Thyroid gland (tissue), 4 donors: ENCODE measurements around the gene TMEM263. TPM values are rescaled to one million over a fixed set of nuclear protein-coding genes. Genes with fewer than 3 reads are reported as not detected.

Experiments
- DNase-seq, 2 donors: peaks; one replicate each; pipeline ENCODE4 v3.0.0-alpha.2; 2019
- H3K27ac ChIP-seq, 3 donors: fragments of 200-600 bp; sonication (generic); 1 replicate in 2 of 3; 2 replicates in 1 of 3; pipeline ENCODE4 v1.5.1; 2016 to 2019; ENCODE audit warnings: mild to moderate bottlenecking in 1 of 3, moderate library complexity in 1 of 3
- H3K27me3 ChIP-seq: fragments of 200-600 bp; sonication (generic); one replicate; pipeline ENCODE4 v1.5.1; 2019
- H3K36me3 ChIP-seq, 2 donors: fragments of 200-600 bp; sonication (generic); one replicate each; pipeline ENCODE4 v1.5.1; 2016 to 2019
- H3K4me1 ChIP-seq, 2 donors: fragments of 200-600 bp; sonication (generic); one replicate each; pipeline ENCODE4 v1.5.1; 2017 to 2019
- H3K4me3 ChIP-seq, 3 donors: fragments of 200-600 bp; sonication (generic); replicated peaks in 1 of 3; 1 replicate in 2 of 3; 2 replicates in 1 of 3; pipeline ENCODE4 v1.5.1; 2016; ENCODE audit warnings: mild to moderate bottlenecking in 1 of 3
- H3K9me3 ChIP-seq: fragments of 200-600 bp; sonication (generic); one replicate; pipeline ENCODE4 v1.5.1; 2017
- POLR2A ChIP-seq, 2 donors: fragments of 450-650 bp; IDR thresholded peaks; one replicate each; pipeline ENCODE4 v1.6.1; 2017; ENCODE audit warnings: antibody characterized with exemption in 2 of 2, mild to moderate bottlenecking in 2 of 2, moderate library complexity in 1 of 2
- WGBS, 2 donors: methylation state at CpG; one replicate each; pipeline ENCODE4 v1.1.5; 2017; 5-methylcytosine and 5-hydroxymethylcytosine counted together
- intact Hi-C: fragments of 100-400 bp; cut with DNase I; formaldehyde crosslinking; loops from one replicate; pipeline ENCODE4 v1.15.1; 2023
- total RNA-seq, 4 donors: library from RNA; depleted of rRNA; stranded (reverse); fragments of >200 nt; gene quantifications; one replicate each; pipeline ENCODE4 v1.2.3, GENCODE V29; 2016
- TF ChIP-seq, protein P1 (sequence below), 6 experiments: fragments of 200-600 bp in 3 of 6; fragments of 450-650 bp in 3 of 6; sonication (generic) in 3 of 6; IDR thresholded peaks; one replicate each; pipeline ENCODE4 v1.5.1; 2016 to 2019; ENCODE audit warnings: antibody characterized with exemption in 6 of 6, mild to moderate bottlenecking in 2 of 6, inconsistent platforms in 1 of 6, moderate library complexity in 1 of 6

Gene TMEM263
- total RNA-seq, 4 donors from 2014 or later: 74.3 to 91.0 (median 81.9) TPM

- TF ChIP-seq, protein P1, sequence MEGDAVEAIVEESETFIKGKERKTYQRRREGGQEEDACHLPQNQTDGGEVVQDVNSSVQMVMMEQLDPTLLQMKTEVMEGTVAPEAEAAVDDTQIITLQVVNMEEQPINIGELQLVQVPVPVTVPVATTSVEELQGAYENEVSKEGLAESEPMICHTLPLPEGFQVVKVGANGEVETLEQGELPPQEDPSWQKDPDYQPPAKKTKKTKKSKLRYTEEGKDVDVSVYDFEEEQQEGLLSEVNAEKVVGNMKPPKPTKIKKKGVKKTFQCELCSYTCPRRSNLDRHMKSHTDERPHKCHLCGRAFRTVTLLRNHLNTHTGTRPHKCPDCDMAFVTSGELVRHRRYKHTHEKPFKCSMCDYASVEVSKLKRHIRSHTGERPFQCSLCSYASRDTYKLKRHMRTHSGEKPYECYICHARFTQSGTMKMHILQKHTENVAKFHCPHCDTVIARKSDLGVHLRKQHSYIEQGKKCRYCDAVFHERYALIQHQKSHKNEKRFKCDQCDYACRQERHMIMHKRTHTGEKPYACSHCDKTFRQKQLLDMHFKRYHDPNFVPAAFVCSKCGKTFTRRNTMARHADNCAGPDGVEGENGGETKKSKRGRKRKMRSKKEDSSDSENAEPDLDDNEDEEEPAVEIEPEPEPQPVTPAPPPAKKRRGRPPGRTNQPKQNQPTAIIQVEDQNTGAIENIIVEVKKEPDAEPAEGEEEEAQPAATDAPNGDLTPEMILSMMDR (IDR thresholded peaks at IDR 0.05): no peak
- no peak for TF ChIP-seq POLR2A (IDR thresholded peaks at IDR 0.05)
- Histone ChIP-seq H3K9me3 (no peaks in the 10 kb centered on the region), H3K4me3 (no peak overlapping the region), H3K36me3 (no peaks in the 10 kb centered on the region), H3K4me1 (peaks cover 22 to 38% of the 10 kb centered on the region in 2 donors), H3K27ac (no peak overlapping the region), H3K27me3 (no peaks in the 10 kb centered on the region)
- 95 to 97% methylated on average over 6 of the region's 6 CpGs for WGBS, 2 donors
- no peak for DNase-seq
- intact Hi-C loops: no loop called here
Measured at GRCh38 chr12:106984588-106985137, 29.0 kb downstream of the TMEM263 start.

GRCh38 chr12:106985479-106985878 lies 29.8 kb downstream of the TMEM263 start:
- 88 to 93% methylated on average over 5 of the region's 5 CpGs for WGBS, 2 donors
- DNase-seq: no peak
- intact Hi-C loops: no loop called here
- H3K36me3 ChIP-seq: no peaks in the 10 kb centered on the region
- TF ChIP-seq, protein P1 (IDR thresholded peaks at IDR 0.05): no peak
- TF ChIP-seq POLR2A (IDR thresholded peaks at IDR 0.05): no peak
- peaks cover 22 to 38% of the 10 kb centered on the region in 2 donors for H3K4me1 ChIP-seq
- H3K4me3 ChIP-seq: no peak overlapping the region
- H3K27ac ChIP-seq: no peak overlapping the region
- no peaks in the 10 kb centered on the region for H3K27me3 ChIP-seq
- no peaks in the 10 kb centered on the region for H3K9me3 ChIP-seq

DNA sequence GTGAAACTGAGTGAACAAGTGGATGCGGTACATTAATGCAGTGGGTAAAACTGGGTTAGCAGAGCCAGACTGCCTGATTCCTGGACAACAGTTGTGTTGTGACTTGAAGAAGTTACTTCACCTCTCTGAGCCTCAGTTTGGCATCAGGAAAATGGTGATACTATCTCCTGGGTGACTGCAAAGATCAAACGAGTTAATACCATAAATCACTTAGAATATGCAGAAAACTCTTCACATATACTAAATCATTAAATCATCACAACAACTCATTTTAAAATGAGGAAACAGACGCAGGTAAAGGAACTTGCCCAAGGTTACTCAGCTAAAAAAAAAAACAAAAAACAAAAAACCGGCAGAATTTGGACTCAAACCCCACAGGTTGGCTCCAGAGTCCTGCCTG lies 30.4 kb downstream of the TMEM263 start:
- H3K4me3 ChIP-seq: peak overlapping the region; percentile 42 to 76 (median 62)
- 32 to 35% methylated on average over 4 of the region's 4 CpGs for WGBS, 2 donors
- H3K9me3 ChIP-seq: no peaks in the 10 kb centered on the region
- no peaks in the 10 kb centered on the region for H3K27me3 ChIP-seq
- peaks cover 19 to 34% of the 10 kb centered on the region in 2 donors for H3K4me1 ChIP-seq
- intact Hi-C loops: no loop called here
- TF ChIP-seq, protein P1 (IDR thresholded peaks at IDR 0.05): no peak
- TF ChIP-seq POLR2A (IDR thresholded peaks at IDR 0.05): no peak
- H3K27ac ChIP-seq: peak overlapping the region in 1 of 3 donors; percentile 93
- no peaks in the 10 kb centered on the region for H3K36me3 ChIP-seq
- DNase-seq: no peak

DNA sequence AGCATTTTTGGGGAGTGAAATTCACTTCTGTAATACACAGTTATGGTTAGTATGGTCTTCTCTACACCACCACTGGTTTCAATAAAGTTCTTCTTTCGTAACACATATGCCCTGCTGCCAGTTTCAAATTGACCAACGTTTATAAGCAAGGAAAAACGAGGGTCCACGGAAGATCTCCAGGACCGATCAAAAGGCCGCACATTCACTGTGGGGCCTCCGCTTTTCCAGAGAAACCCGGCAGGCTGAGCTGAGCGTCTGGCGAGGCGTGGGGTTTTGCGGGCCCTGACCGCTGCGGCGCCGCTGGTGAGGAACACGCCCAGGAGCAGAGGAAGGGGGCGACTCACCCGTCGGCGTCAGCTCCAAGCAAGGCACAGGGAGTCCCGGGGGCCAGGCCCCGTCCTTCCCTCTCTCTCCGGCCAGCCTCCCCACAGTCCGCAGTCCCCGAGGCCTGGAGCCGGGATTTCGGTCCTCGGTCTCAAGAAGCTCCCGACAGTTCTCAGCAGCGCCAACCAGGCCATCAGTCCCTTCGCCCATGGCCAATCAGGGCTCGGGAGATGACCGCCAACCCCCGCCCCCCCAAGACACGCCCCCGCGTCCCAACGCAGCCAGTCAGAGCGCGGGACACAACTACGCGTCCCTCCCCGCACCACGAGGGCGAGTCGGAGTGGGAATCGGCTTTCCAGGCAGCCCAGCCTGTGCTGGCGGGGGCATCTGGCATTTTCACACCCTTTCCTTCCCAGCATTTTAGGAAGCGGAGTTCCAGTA lies 31.1 kb downstream of the TMEM263 start, which contains the start of gene MTERF2:
TSS of gene MTERF2 (minus strand) at position 522 of the 765 bp plus-strand sequence. CDS start 8,432 bp downstream, outside the sequence.
- DNase-seq: peak; percentile 94 to 95
- TF ChIP-seq, protein P1 (IDR thresholded peaks at IDR 0.05): no peak
- TF ChIP-seq POLR2A (IDR thresholded peaks at IDR 0.05): peak in 1 of 2 donors; percentile 90
- WGBS, 2 donors: 0 to 1% methylated on average over 19 to 37 of the region's 50 CpGs

DNA sequence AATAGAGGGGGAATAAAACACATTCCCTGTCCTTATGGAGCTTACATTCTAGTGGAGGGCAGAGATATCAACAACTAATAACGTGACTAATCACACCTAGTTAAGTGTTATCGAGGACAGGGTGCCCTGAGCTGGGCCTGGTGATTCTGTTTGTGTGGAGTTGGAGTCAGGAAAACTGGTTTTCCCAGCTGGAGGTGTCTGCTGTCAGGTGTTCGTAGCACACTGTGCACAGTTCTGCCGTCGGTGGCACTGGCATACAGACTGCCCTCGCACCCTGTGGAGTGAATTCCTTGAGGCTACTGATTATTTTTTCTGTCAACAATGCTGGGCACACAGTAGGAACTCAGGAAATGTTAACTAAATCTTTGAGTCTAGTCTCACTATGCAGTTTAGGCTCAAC lies 32.1 kb downstream of the TMEM263 start:
- peak; percentile 35 to 40 for DNase-seq
- no peaks in the 10 kb centered on the region for H3K27me3 ChIP-seq
- WGBS, 2 donors: 28 to 52% methylated on average over 6 of the region's 6 CpGs
- no peaks in the 10 kb centered on the region for H3K9me3 ChIP-seq
- H3K36me3 ChIP-seq: no peaks in the 10 kb centered on the region
- TF ChIP-seq, protein P1 (IDR thresholded peaks at IDR 0.05): no peak
- no peak for TF ChIP-seq POLR2A (IDR thresholded peaks at IDR 0.05)
- no peak overlapping the region for H3K4me3 ChIP-seq
- H3K4me1 ChIP-seq: peaks cover 17 to 33% of the 10 kb centered on the region in 2 donors
- H3K27ac ChIP-seq: peak overlapping the region in 2 of 3 donors; percentile 76 to 93
- intact Hi-C loops: no loop called here

More for the DNA sequence above, 31.1 kb downstream of the TMEM263 start, which contains the start of gene MTERF2:
- Histone ChIP-seq H3K36me3 (no peaks in the 10 kb centered on the region), H3K4me1 (peaks cover 17 to 33% of the 10 kb centered on the region in 2 donors), H3K9me3 (no peaks in the 10 kb centered on the region), H3K27ac (peak within 1 kb of the TSS; percentile 76 to 93 (median 82)), H3K27me3 (no peaks in the 10 kb centered on the region), H3K4me3 (peak within 1 kb of the TSS; percentile 42 to 76 (median 62))
- intact Hi-C loops: no loop called here
